IPS-20b (cell line): Measurements from ENCODE around the gene DNAJB2.
"Not testable (repeated sequence)": the region's sequence is repeated elsewhere in the genome, so short reads cannot be mapped to it uniquely, and the experiment has no call there.

Source experiments
- H3K27ac ChIP-seq: one replicate; pipeline ENCODE4 v1.5.1; 2013; ENCODE audit warnings: low read length
- H3K27me3 ChIP-seq: 2 replicates; pipeline ENCODE4 v1.6.1; 2013; ENCODE audit warnings: mild to moderate bottlenecking, low read length, inconsistent platforms; ENCODE audit not compliant: insufficient read depth
- H3K36me3 ChIP-seq: 2 replicates; pipeline ENCODE4 v1.6.1; 2013; ENCODE audit warnings: low read depth, mild to moderate bottlenecking, inconsistent platforms, low read length, moderate library complexity; ENCODE audit not compliant: insufficient read depth
- H3K4me1 ChIP-seq: 2 replicates; pipeline ENCODE4 v1.6.1; 2013; ENCODE audit warnings: mild to moderate bottlenecking, control low read depth, inconsistent platforms, low read length, moderate library complexity; ENCODE audit not compliant: insufficient read depth
- H3K4me3 ChIP-seq: 2 replicates; pipeline ENCODE4 v1.5.1; 2013; ENCODE audit warnings: mild to moderate bottlenecking, low read length, inconsistent platforms
- H3K9ac ChIP-seq: 2 replicates; pipeline ENCODE4 v1.6.1; 2013; ENCODE audit warnings: low read depth, mild to moderate bottlenecking, inconsistent platforms, low read length, moderate library complexity
- H3K9me3 ChIP-seq: 2 replicates; pipeline ENCODE4 v1.6.1; 2013; ENCODE audit warnings: mild to moderate bottlenecking, low read depth, low read length, inconsistent platforms; ENCODE audit not compliant: insufficient read depth

The DNAJB2 gene

GRCh38 chr2:219278655-219279150 lies 463 bp upstream of the DNAJB2 start:
- Histone ChIP-seq H3K27me3 (peaks cover 9% of the 10 kb centered on the region; the same call in 1 of the 2 replicates), H3K27ac (peak overlapping the region; percentile 39), H3K9me3 (no peaks in the 10 kb centered on the region), H3K36me3 (peaks cover 14% of the 10 kb centered on the region; the same call in 1 of the 2 replicates), H3K4me3 (peak overlapping the region; percentile 80), H3K4me1 (peaks cover 24% of the 10 kb centered on the region), H3K9ac (peak overlapping the region; percentile 74; the same call in 1 of the 2 replicates)

- peaks cover 19% of the 10 kb centered on the region for H3K4me1 ChIP-seq
- H3K9ac ChIP-seq, result peak overlapping the region; percentile 52; the same call in 1 of the 2 replicates
- no peaks in the 10 kb centered on the region for H3K9me3 ChIP-seq
- peak overlapping the region; percentile 80 for H3K4me3 ChIP-seq
- H3K27ac ChIP-seq, result no peak overlapping the region
- H3K27me3 ChIP-seq, result peaks cover 9% of the 10 kb centered on the region; the same call in 1 of the 2 replicates
- peaks cover 14% of the 10 kb centered on the region; the same call in 1 of the 2 replicates for H3K36me3 ChIP-seq
These were observed 850 bp downstream of the DNAJB2 start for GRCh38 chr2:219279916-219280516.

DNA sequence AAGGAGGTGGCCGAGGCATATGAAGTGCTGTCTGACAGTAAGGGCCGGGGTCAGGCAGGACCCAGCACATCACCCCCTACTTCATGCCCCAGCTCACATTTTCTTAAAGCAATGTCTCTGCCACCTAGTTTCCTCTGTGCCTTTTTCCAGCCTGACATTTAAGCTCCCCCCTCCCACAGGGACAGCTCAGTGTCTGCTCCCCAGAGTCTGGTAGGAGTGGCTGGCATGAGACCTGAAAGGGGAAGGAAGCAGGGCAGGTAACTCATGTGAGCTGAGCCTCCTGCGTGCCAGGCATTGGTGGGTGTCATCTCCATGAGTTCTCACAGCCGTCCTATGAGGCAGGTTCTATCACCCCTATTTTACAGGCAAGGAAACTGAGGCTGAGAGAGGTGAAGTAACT lies 1.5 kb downstream of the DNAJB2 start:
- Histone ChIP-seq H3K9me3 (no peaks in the 10 kb centered on the region), H3K27me3 (peaks cover 9% of the 10 kb centered on the region; the same call in 1 of the 2 replicates), H3K9ac (no peak overlapping the region), H3K4me3 (no peak overlapping the region), H3K36me3 (peaks cover 14% of the 10 kb centered on the region; the same call in 1 of the 2 replicates), H3K27ac (no peak overlapping the region), H3K4me1 (peaks cover 19% of the 10 kb centered on the region)

- Histone ChIP-seq H3K9me3 (no peaks in the 10 kb centered on the region), H3K36me3 (peaks cover 14% of the 10 kb centered on the region; the same call in 1 of the 2 replicates), H3K4me3 (no peak overlapping the region), H3K4me1 (peaks cover 19% of the 10 kb centered on the region), H3K27me3 (peaks cover 9% of the 10 kb centered on the region; the same call in 1 of the 2 replicates), H3K9ac (no peak overlapping the region), H3K27ac (no peak overlapping the region)
These were observed 2.4 kb downstream of the DNAJB2 start for GRCh38 chr2:219281588-219281987.

- Histone ChIP-seq H3K36me3 (peaks cover 14% of the 10 kb centered on the region; the same call in 1 of the 2 replicates), H3K9me3 (no peaks in the 10 kb centered on the region)
These were observed 3.2 kb downstream of the DNAJB2 start for GRCh38 chr2:219282375-219282774.

GRCh38 chr2:219282943-219283581 lies 3.9 kb downstream of the DNAJB2 start:
- H3K4me3 ChIP-seq, result no peak overlapping the region
- H3K27me3 ChIP-seq, result peaks cover 7% of the 10 kb centered on the region; the same call in 1 of the 2 replicates
- H3K9me3 ChIP-seq, result no peaks in the 10 kb centered on the region
- peaks cover 12% of the 10 kb centered on the region for H3K4me1 ChIP-seq
- no peak overlapping the region for H3K27ac ChIP-seq
- no peak overlapping the region for H3K9ac ChIP-seq
- peaks cover 14% of the 10 kb centered on the region; the same call in 1 of the 2 replicates for H3K36me3 ChIP-seq

More at GRCh38 chr2:219282375-219282774, 3.2 kb downstream of the DNAJB2 start:
- Histone ChIP-seq H3K4me3 (no peak overlapping the region), H3K27me3 (peaks cover 9% of the 10 kb centered on the region; the same call in 1 of the 2 replicates), H3K27ac (no peak overlapping the region), H3K9ac (no peak overlapping the region), H3K4me1 (peaks cover 15% of the 10 kb centered on the region)

DNA sequence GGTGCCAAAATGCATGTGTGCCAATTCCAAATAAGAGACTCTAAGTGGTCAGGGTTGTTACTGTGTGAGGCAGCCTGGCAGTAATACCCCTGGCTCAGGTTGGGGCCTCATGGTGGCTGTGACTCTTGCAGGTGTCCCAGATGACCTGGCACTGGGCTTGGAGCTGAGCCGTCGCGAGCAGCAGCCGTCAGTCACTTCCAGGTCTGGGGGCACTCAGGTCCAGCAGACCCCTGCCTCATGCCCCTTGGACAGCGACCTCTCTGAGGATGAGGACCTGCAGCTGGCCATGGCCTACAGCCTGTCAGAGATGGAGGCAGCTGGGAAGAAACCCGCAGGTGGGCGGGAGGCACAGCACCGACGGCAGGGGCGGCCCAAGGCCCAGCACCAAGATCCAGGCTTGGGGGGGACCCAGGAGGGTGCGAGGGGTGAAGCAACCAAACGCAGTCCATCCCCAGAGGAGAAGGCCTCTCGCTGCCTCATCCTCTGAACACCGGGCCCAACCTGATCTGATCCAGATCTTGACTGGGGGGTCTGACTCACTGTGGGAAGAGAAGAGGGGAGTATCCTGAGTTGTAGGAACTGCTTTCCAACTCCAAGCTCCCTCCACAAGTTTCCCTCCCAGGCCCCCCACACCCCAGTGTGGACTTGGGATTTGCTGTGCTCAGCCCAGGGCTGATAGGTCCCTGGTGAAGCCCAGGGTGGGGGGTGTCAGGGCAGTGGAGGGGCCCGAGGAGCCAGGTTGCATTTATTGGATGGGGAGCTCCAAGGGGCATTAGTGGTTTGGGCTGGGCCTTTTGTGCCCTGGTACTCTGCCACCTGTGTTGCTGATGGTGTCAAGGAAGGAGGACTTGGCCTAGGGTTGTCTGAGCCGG lies 5.6 kb downstream of the DNAJB2 start:
- H3K36me3 ChIP-seq, result peaks cover 14% of the 10 kb centered on the region; the same call in 1 of the 2 replicates
- no peak overlapping the region for H3K4me3 ChIP-seq
- H3K27me3 ChIP-seq, result no peaks in the 10 kb centered on the region
- H3K9ac ChIP-seq, result no peak overlapping the region
- H3K27ac ChIP-seq, result no peak overlapping the region
- H3K9me3 ChIP-seq, result no peaks in the 10 kb centered on the region
- H3K4me1 ChIP-seq, result peaks cover 4% of the 10 kb centered on the region

GRCh38 chr2:219285373-219285735 lies 6.2 kb downstream of the DNAJB2 start:
- Histone ChIP-seq H3K27ac (no peak overlapping the region), H3K36me3 (peaks cover 14% of the 10 kb centered on the region; the same call in 1 of the 2 replicates)

GRCh38 chr2:219285894-219286425 lies 6.8 kb downstream of the DNAJB2 start:
- Histone ChIP-seq H3K9me3 (no peaks in the 10 kb centered on the region), H3K27ac (no peak overlapping the region), H3K9ac (no peak overlapping the region), H3K36me3 (peaks cover 11% of the 10 kb centered on the region; the same call in 1 of the 2 replicates), H3K4me3 (no peak overlapping the region), H3K4me1 (no peaks in the 10 kb centered on the region), H3K27me3 (no peaks in the 10 kb centered on the region)

More at GRCh38 chr2:219285373-219285735, 6.2 kb downstream of the DNAJB2 start:
- peaks cover 2% of the 10 kb centered on the region; the same call in 1 of the 2 replicates for H3K4me1 ChIP-seq
- no peak overlapping the region for H3K9ac ChIP-seq
- no peak overlapping the region for H3K4me3 ChIP-seq
- H3K27me3 ChIP-seq, result no peaks in the 10 kb centered on the region
- H3K9me3 ChIP-seq, result no peaks in the 10 kb centered on the region

DNA sequence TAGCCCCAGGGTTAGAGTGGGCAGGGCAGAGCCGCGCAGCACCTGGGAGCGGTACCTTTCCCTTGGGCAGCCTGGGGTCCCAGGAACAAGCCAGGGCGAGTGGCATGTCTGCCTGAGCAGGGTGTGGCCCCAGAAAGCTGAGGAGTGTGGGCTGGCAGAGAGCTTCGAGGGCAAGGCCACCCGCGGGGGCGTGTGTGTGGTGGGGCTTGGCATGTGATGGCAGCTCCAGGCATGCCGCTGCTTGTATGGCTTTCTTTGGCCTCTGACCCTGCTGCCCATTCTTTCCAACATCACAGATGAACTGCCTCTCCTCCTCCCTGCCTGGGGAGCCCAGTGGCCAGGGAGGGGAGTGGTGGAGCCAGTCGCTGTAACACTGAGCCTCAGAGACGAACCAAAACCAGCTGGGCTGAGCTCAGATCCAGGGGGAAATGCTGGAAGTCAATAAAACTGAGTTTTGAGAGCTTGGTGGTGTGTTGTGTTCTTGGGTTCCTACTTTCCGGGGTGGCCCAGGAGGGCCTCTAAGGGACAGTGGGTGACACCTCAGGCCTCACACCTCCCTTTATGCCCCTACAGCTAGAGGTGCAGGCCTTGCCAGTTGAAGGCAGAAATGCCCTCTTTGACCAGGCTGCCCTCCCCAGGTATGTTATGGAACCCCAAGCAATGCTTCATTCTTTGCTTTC lies 7.4 kb downstream of the DNAJB2 start:
- H3K4me3 ChIP-seq, result no peak overlapping the region
- peaks cover 8% of the 10 kb centered on the region; the same call in 1 of the 2 replicates for H3K36me3 ChIP-seq
- peaks cover 4% of the 10 kb centered on the region; the same call in 1 of the 2 replicates for H3K27me3 ChIP-seq
- H3K9me3 ChIP-seq, result no peaks in the 10 kb centered on the region
- H3K27ac ChIP-seq, result no peak overlapping the region
- no peak overlapping the region for H3K9ac ChIP-seq
- H3K4me1 ChIP-seq, result no peaks in the 10 kb centered on the region

DNA sequence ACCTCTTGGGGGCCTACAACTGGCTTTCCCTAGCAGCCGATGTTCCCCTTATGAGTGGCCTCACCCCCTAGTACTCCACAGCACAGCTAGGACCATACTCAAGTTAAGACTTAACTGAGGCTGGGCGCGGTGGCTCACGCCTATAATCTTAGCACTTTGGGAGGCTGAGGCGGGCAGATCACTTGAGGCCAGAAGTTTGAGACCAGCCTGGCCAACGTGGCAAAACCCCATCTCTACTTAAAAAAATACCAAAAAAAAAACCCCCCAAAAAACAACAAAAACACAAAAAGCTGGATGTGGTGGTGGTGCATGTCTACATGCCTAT lies 7.9 kb downstream of the DNAJB2 start:
- not testable (repeated sequence) for H3K36me3 ChIP-seq, H3K27ac ChIP-seq, H3K27me3 ChIP-seq, H3K4me3 ChIP-seq, H3K4me1 ChIP-seq, H3K9me3 ChIP-seq, H3K9ac ChIP-seq
